ENCODE data around the gene FCSK.
A peak's percentile ranks its signal among the peaks of the same experiment; 100 is the strongest.

FCSK gene

DNA sequence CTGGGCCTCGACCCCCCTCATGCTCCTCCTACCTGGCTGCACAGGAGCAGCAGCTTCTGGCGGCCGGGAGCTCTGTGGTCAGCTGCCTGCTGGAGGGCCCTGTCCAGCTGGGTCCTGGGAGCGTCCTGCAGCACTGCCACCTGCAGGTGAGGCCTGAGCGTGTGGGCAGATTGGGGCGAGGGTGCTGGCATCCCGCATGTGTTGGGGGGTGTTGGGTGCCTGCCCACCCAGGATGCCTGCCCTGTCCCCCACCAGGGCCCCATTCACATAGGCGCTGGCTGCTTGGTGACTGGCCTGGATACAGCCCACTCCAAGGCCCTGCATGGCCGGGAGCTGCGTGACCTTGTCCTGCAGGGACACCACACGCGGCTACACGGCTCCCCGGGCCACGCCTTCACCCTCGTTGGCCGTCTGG lies 16.5 kb downstream of the FCSK start:
- Histone ChIP-seq H3K27ac (ENCODE audit: low read length) (no peak overlapping the region), H3K36me3 (replicated peaks; ENCODE audit: low read depth, low read length) (peaks cover 6% of the 10 kb centered on the region), H4K20me1 (ENCODE audit: insufficient read depth, low read length) (no peaks in the 10 kb centered on the region), H3K9ac (ENCODE audit: low read length) (no peak overlapping the region), H3K27me3 (ENCODE audit: low read depth, low read length) (no peaks in the 10 kb centered on the region), H3K79me2 (ENCODE audit: low read length) (no peaks in the 10 kb centered on the region), H3K4me2 (ENCODE audit: low read length) (no peak overlapping the region), H3K9me3 (ENCODE audit: insufficient read depth, low read length) (no peaks in the 10 kb centered on the region), H2AFZ (ENCODE audit: low read depth, low read length) (no peak overlapping the region), H3K4me1 (ENCODE audit: low read length) (peaks cover 30% of the 10 kb centered on the region), H3K4me3 (ENCODE audit: low read length) (no peak overlapping the region)
- no peak for TF ChIP-seq EZH2phosphoT487 (IDR thresholded peaks at IDR 0.05; ENCODE audit: low read depth)
- TF ChIP-seq, protein P1, sequence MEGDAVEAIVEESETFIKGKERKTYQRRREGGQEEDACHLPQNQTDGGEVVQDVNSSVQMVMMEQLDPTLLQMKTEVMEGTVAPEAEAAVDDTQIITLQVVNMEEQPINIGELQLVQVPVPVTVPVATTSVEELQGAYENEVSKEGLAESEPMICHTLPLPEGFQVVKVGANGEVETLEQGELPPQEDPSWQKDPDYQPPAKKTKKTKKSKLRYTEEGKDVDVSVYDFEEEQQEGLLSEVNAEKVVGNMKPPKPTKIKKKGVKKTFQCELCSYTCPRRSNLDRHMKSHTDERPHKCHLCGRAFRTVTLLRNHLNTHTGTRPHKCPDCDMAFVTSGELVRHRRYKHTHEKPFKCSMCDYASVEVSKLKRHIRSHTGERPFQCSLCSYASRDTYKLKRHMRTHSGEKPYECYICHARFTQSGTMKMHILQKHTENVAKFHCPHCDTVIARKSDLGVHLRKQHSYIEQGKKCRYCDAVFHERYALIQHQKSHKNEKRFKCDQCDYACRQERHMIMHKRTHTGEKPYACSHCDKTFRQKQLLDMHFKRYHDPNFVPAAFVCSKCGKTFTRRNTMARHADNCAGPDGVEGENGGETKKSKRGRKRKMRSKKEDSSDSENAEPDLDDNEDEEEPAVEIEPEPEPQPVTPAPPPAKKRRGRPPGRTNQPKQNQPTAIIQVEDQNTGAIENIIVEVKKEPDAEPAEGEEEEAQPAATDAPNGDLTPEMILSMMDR (IDR thresholded peaks at IDR 0.05; ENCODE audit: low read depth, low read length): 0 out of 2 replicates have a peak, but pooled peaks have one; percentile 34

DNA sequence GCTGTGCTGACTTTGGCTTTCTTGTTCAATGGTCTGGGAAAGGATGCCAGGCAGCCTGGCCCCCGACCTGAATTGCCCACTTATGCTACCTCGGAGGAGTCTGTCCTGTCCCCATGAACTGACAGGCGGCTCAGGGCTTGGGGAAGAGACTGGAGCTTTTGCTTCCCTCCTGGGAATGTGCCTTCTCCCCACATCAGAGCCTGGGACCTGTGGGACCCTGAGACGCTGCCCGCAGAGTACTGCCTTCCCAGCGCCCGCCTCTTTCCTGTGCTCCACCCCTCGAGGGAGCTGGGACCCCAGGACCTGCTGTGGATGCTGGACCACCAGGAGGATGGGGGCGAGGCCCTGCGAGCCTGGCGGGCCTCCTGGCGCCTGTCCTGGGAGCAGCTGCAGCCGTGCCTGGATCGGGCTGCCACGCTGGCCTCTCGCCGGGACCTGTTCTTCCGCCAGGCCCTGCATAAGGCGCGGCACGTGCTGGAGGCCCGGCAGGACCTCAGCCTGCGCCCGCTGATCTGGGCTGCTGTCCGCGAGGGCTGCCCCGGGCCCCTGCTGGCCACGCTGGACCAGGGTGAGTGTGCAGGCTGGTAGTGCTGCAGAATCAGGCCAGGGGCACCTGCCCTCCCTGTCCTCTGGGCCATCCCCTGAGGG lies 18.5 kb downstream of the FCSK start:
- Histone ChIP-seq H3K27me3 (ENCODE audit: low read depth, low read length) (no peaks in the 10 kb centered on the region), H4K20me1 (ENCODE audit: insufficient read depth, low read length) (no peaks in the 10 kb centered on the region), H3K4me2 (ENCODE audit: low read length) (no peak overlapping the region), H2AFZ (ENCODE audit: low read depth, low read length) (no peak overlapping the region), H3K9me3 (ENCODE audit: insufficient read depth, low read length) (no peaks in the 10 kb centered on the region), H3K79me2 (ENCODE audit: low read length) (no peaks in the 10 kb centered on the region), H3K27ac (ENCODE audit: low read length) (no peak overlapping the region), H3K36me3 (replicated peaks; ENCODE audit: low read depth, low read length) (peaks cover 5% of the 10 kb centered on the region), H3K4me3 (ENCODE audit: low read length) (no peak overlapping the region), H3K4me1 (ENCODE audit: low read length) (peaks cover 48% of the 10 kb centered on the region), H3K9ac (ENCODE audit: low read length) (no peak overlapping the region)
- no peak for TF ChIP-seq EZH2phosphoT487 (IDR thresholded peaks at IDR 0.05; ENCODE audit: low read depth)
- TF ChIP-seq, protein P1 (IDR thresholded peaks at IDR 0.05; ENCODE audit: low read depth, low read length): no peak

DNA sequence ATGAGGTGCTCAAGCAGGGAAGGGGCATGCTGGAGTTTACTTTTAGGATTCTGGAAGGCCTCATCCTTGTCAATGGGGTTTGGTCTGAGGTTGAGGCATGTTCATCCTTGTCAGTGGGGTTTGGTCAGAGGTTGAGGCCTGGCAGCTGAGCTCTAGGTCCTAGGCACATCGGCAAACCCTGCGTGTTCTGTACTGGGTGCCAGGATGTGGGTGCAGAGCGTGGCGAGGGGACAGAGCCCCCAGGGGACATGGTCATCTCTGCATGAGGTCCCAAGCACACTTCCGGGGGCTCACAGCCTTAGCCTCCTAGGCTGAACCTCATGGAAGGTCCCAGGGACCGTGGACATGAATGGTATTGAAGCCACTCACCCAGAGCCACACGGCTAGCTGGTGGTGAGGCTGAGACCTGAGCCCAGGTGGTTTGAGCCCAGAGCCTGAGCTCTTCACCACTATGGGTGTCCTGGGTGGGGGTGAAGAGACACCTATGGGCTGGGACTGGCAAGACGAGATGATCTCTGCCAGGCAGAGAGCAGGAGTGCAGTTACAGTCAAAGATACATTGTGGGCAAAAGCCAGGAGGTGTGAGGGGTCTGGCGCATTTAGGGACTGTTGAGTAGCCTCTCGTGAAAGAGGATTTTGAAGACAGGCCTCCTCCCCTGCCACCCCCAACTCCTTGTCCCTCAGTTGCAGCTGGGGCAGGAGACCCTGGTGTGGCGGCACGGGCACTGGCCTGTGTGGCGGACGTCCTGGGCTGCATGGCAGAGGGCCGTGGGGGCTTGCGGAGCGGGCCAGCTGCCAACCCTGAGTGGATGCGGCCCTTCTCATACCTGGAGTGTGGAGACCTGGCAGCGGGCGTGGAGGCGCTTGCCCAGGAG lies 19.3 kb downstream of the FCSK start:
- no peaks in the 10 kb centered on the region for H3K9me3 ChIP-seq (ENCODE audit: insufficient read depth, low read length)
- no peaks in the 10 kb centered on the region for H3K27me3 ChIP-seq (ENCODE audit: low read depth, low read length)
- no peaks in the 10 kb centered on the region for H4K20me1 ChIP-seq (ENCODE audit: insufficient read depth, low read length)
- peaks cover 56% of the 10 kb centered on the region for H3K4me1 ChIP-seq (ENCODE audit: low read length)
- no peaks in the 10 kb centered on the region for H3K79me2 ChIP-seq (ENCODE audit: low read length)
- H3K36me3 ChIP-seq (replicated peaks; ENCODE audit: low read depth, low read length): peaks cover 11% of the 10 kb centered on the region
- no peak overlapping the region for H3K27ac ChIP-seq (ENCODE audit: low read length)
- no peak overlapping the region for H3K9ac ChIP-seq (ENCODE audit: low read length)
- H3K4me2 ChIP-seq (ENCODE audit: low read length): no peak overlapping the region
- H2AFZ ChIP-seq (ENCODE audit: low read depth, low read length): no peak overlapping the region
- TF ChIP-seq, protein P1 (IDR thresholded peaks at IDR 0.05; ENCODE audit: low read depth, low read length): peak; percentile 42
- TF ChIP-seq EZH2phosphoT487 (IDR thresholded peaks at IDR 0.05; ENCODE audit: low read depth): no peak
- H3K4me3 ChIP-seq (ENCODE audit: low read length): no peak overlapping the region

DNA sequence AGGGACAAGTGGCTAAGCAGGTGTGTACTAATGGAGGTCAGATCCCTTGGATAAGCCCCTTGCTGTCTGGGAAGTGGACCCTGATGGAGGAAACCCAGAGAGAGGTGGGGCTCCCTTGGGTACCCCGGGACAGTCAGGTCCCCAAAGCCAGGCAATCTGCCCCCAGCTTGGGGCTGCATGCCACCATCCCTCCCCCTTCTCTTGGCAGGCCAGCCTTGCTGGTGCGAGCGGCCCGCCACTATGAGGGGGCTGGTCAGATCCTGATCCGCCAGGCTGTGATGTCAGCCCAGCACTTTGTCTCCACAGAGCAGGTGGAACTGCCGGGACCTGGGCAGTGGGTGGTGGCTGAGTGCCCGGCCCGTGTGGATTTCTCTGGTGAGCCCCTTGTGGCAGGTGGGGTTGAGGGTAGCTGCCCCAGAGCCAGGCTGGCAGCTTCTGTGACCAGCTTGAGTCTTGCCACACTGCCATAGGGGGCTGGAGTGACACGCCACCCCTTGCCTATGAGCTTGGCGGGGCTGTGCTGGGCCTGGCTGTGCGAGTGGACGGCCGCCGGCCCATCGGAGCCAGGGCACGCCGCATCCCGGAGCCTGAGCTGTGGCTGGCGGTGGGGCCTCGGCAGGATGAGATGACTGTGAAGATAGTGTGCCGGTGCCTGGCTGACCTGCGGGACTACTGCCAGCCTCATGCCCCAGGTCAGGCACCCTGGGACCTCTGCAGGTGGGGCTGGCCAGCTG lies 20.1 kb downstream of the FCSK start:
- H3K27ac ChIP-seq (ENCODE audit: low read length): no peak overlapping the region
- peaks cover 19% of the 10 kb centered on the region for H3K36me3 ChIP-seq (replicated peaks; ENCODE audit: low read depth, low read length)
- H3K4me1 ChIP-seq (ENCODE audit: low read length): peaks cover 56% of the 10 kb centered on the region
- H3K27me3 ChIP-seq (ENCODE audit: low read depth, low read length): no peaks in the 10 kb centered on the region
- no peaks in the 10 kb centered on the region for H4K20me1 ChIP-seq (ENCODE audit: insufficient read depth, low read length)
- TF ChIP-seq, protein P1 (IDR thresholded peaks at IDR 0.05; ENCODE audit: low read depth, low read length): no peak
- no peak for TF ChIP-seq EZH2phosphoT487 (IDR thresholded peaks at IDR 0.05; ENCODE audit: low read depth)
- H3K9ac ChIP-seq (ENCODE audit: low read length): no peak overlapping the region
- H3K4me2 ChIP-seq (ENCODE audit: low read length): no peak overlapping the region
- H3K4me3 ChIP-seq (ENCODE audit: low read length): no peak overlapping the region
- H3K9me3 ChIP-seq (ENCODE audit: insufficient read depth, low read length): no peaks in the 10 kb centered on the region
- no peaks in the 10 kb centered on the region for H3K79me2 ChIP-seq (ENCODE audit: low read length)
- H2AFZ ChIP-seq (ENCODE audit: low read depth, low read length): no peak overlapping the region

Data from OCI-LY3 (cell line).